Keratinocyte (primary cell): ENCODE data around the gene MAPK8. TPM values are rescaled to one million over a fixed set of nuclear protein-coding genes. Genes with fewer than 3 reads are reported as not detected.

Experiments
- DNase-seq: peaks from one replicate; pipeline ENCODE4 v3.0.0-alpha.2; 2011; ENCODE audit warnings: low read depth, missing footprints, low spot score
- FAIRE-seq: peaks from 2 replicates; lab custom pipeline; 2011; peaks lifted over from hg19 to GRCh38; lab: Jason Lieb, UNC
- H2AFZ ChIP-seq: 2 replicates; pipeline ENCODE4 v1.6.0; 2012; ENCODE audit warnings: low read length, control low read depth, inconsistent platforms; ENCODE audit not compliant: control insufficient read depth
- H3K27ac ChIP-seq: 2 replicates; pipeline ENCODE4 v1.5.1; 2011; ENCODE audit warnings: low read length; ENCODE audit not compliant: control insufficient read depth, insufficient read depth
- H3K27me3 ChIP-seq: 3 replicates; pipeline ENCODE4 v1.6.0; 2011; ENCODE audit warnings: low read length; ENCODE audit not compliant: control insufficient read depth, insufficient read depth; ENCODE audit errors: extremely low read depth
- H3K36me3 ChIP-seq, 2 experiments: 2 replicates in 1 of 2; 3 replicates in 1 of 2; pipeline ENCODE4 v1.5.1; 2011; ENCODE audit warnings: low read length in 2 of 2, mild to moderate bottlenecking in 1 of 2; ENCODE audit not compliant: control insufficient read depth in 2 of 2, insufficient read depth in 2 of 2; ENCODE audit errors: extremely low read depth in 1 of 2
- H3K4me1 ChIP-seq: 3 replicates; pipeline ENCODE4 v1.5.1; 2011; ENCODE audit warnings: low read length; ENCODE audit not compliant: control insufficient read depth, insufficient read depth; ENCODE audit errors: extremely low read depth
- H3K4me2 ChIP-seq: 3 replicates; pipeline ENCODE4 v1.6.0; 2011; ENCODE audit warnings: low read depth, low read length; ENCODE audit not compliant: control insufficient read depth, insufficient read depth; ENCODE audit errors: extremely low read depth
- H3K4me3 ChIP-seq, 3 experiments: fragments of 200-600 bp in 1 of 3; sonication (generic) in 1 of 3; 2 replicates in 2 of 3; 3 replicates in 1 of 3; pipeline ENCODE4 v1.5.1; 2011 to 2016; ENCODE audit warnings: low read length in 3 of 3, mild to moderate bottlenecking in 3 of 3, control low read depth in 2 of 3, inconsistent platforms in 1 of 3, low read depth in 1 of 3, mixed read lengths in 1 of 3, mixed run types in 1 of 3, moderate library complexity in 1 of 3; ENCODE audit not compliant: control insufficient read depth in 2 of 3, insufficient read depth in 2 of 3; ENCODE audit errors: extremely low read depth in 1 of 3
- H3K79me2 ChIP-seq: 2 replicates; pipeline ENCODE4 v1.6.0; 2012; ENCODE audit warnings: low read length; ENCODE audit not compliant: control insufficient read depth, insufficient read depth
- H3K9ac ChIP-seq: 3 replicates; pipeline ENCODE4 v1.6.0; 2011; ENCODE audit warnings: low read length; ENCODE audit not compliant: control insufficient read depth, insufficient read depth; ENCODE audit errors: extremely low read depth
- H3K9me1 ChIP-seq: 3 replicates; pipeline ENCODE4 v1.6.0; 2011; ENCODE audit warnings: low read length; ENCODE audit not compliant: control insufficient read depth, insufficient read depth; ENCODE audit errors: extremely low read depth
- H3K9me3 ChIP-seq: 2 replicates; pipeline ENCODE4 v1.5.1; 2012; ENCODE audit warnings: low read depth, low read length; ENCODE audit not compliant: control insufficient read depth
- H4K20me1 ChIP-seq: 3 replicates; pipeline ENCODE4 v1.6.0; 2011; ENCODE audit warnings: low read length; ENCODE audit not compliant: control insufficient read depth, insufficient read depth; ENCODE audit errors: extremely low read depth
- CTCF ChIP-seq, 3 experiments: IDR thresholded peaks in 1 of 3; conservative IDR thresholded peaks in 1 of 3; optimal IDR thresholded peaks in 1 of 3; 2 replicates in 2 of 3; 3 replicates in 1 of 3; pipeline versions ENCODE3 to v1.5.1; 2011; ENCODE audit warnings: low read length in 3 of 3, mild to moderate bottlenecking in 3 of 3, moderate library complexity in 2 of 3, control low read depth in 1 of 3, inconsistent platforms in 1 of 3; ENCODE audit not compliant: insufficient read depth in 2 of 3; ENCODE audit errors: extremely low read depth in 1 of 3
- EZH2 ChIP-seq: IDR thresholded peaks from one replicate; pipeline ENCODE4 v1.6.1; 2012; ENCODE audit warnings: inconsistent platforms, mild to moderate bottlenecking, low read length, moderate library complexity
- dilution Hi-C: fragments of 300-500 bp; cut with MboI; formaldehyde crosslinking; loops from one replicate; pipeline ENCODE4 v1.7.0; 2020; ENCODE audit warnings: low sequenced_read_pairs; ENCODE audit not compliant: extremely low pct_ligation_motif_present
- polyA plus RNA-seq, 5 experiments: library from polyadenylated mRNA; depleted of rRNA in 3 of 5; stranded (reverse) in 3 of 5; stranded (forward) in 1 of 5; unstranded in 1 of 5; fragments of >200 nt; gene quantifications; 1 replicate in 1 of 5; 2 replicates in 3 of 5; 3 replicates in 1 of 5; pipeline versions ENCODE4 v1.2.1 to v1.2.3, GENCODE V29; 2011 to 2012; ENCODE audit warnings: missing spikeins in 2 of 5, low read depth in 1 of 5, low replicate concordance in 1 of 5

MAPK8 gene
- polyA plus RNA-seq, 1 donor (not counting 4 experiments of a cell fraction or from before 2014, with no cell fraction given), result 39.8 TPM

- dilution Hi-C loops, result no loop called here
- Histone ChIP-seq H3K27ac (no peak overlapping the region), H3K79me2 (no peaks in the 10 kb centered on the region), H3K9me3 (no peaks in the 10 kb centered on the region), H2AFZ (no peak overlapping the region), H3K36me3 (no peaks in the 10 kb centered on the region), H3K27me3 (peaks cover 12% of the 10 kb centered on the region), H4K20me1 (no peaks in the 10 kb centered on the region), H3K4me3 (no peak overlapping the region), H3K4me1 (peaks cover under 1% of the 10 kb centered on the region), H3K9me1 (no peaks in the 10 kb centered on the region), H3K9ac (no peak overlapping the region), H3K4me2 (no peak overlapping the region)
- FAIRE-seq (no peak), DNase-seq (no peak)
- TF ChIP-seq CTCF (optimal IDR thresholded peaks at IDR 0.05 in 1 of 3, IDR thresholded peaks at IDR 0.05 in 1 of 3, conservative IDR thresholded peaks at IDR 0.05 in 1 of 3; ENCODE audit: extremely low read depth in 1 of 3, insufficient read depth in 2 of 3, low read length in 3 of 3), result no peak
- no peak for TF ChIP-seq EZH2
Observed at GRCh38 chr10:48282829-48283228, 23.6 kb upstream of the MAPK8 start.

GRCh38 chr10:48284002-48284546 is 22.4 kb upstream of the MAPK8 start:
- Histone ChIP-seq H4K20me1 (no peaks in the 10 kb centered on the region), H3K4me2 (no peak overlapping the region), H3K36me3 (no peaks in the 10 kb centered on the region), H3K79me2 (no peaks in the 10 kb centered on the region), H3K9me3 (no peaks in the 10 kb centered on the region), H3K27ac (no peak overlapping the region), H3K4me3 (no peak overlapping the region), H2AFZ (no peak overlapping the region), H3K27me3 (peaks cover 12% of the 10 kb centered on the region), H3K9me1 (no peaks in the 10 kb centered on the region), H3K4me1 (peaks cover 3% of the 10 kb centered on the region), H3K9ac (no peak overlapping the region)
- dilution Hi-C loops, result no loop called here
- DNase-seq (no peak), FAIRE-seq (no peak)
- TF ChIP-seq EZH2, result no peak
- TF ChIP-seq CTCF (optimal IDR thresholded peaks at IDR 0.05 in 1 of 3, IDR thresholded peaks at IDR 0.05 in 1 of 3, conservative IDR thresholded peaks at IDR 0.05 in 1 of 3; ENCODE audit: extremely low read depth in 1 of 3, insufficient read depth in 2 of 3, low read length in 3 of 3), result no peak
